MCF 10A (cell line): ENCODE results near the gene TIMP3. TPM values are rescaled to one million over a fixed set of nuclear protein-coding genes. Genes with fewer than 3 reads are reported as not detected.

ENCODE experiments used
- BruUV-seq: library from RNA; stranded (reverse); fragments of 400-500 nt; replicated peaks from 2 replicates; lab custom pipeline; 2021; lab: Mats Ljungman, UMichigan
- CTCF ChIA-PET: fragments of 300-600 bp; sonication (Branson Sonifier 250); formaldehyde crosslinking; extraction: SDS; loops from one replicate; lab custom pipeline; 2021; ENCODE audit warnings: antibody characterized with exemption, inconsistent platforms; lab: Yijun Ruan, JAX
- POLR2A ChIA-PET: fragments of 300-600, 350-650 bp; sonication (Branson Sonifier 250); formaldehyde crosslinking; extraction: SDS; loops from one replicate; lab custom pipeline; 2020; ENCODE audit warnings: antibody characterized with exemption, inconsistent platforms; lab: Yijun Ruan, JAX
- DNase-seq: peaks from one replicate; pipeline ENCODE4 v3.0.0-alpha.2; 2018; ENCODE audit not compliant: unreplicated experiment
- H3K27ac Mint-ChIP-seq: one replicate; pipeline ENCODE4 v1.8.0; 2022; ENCODE audit warnings: mild to moderate bottlenecking, low read depth, mixed read lengths; ENCODE audit not compliant: unreplicated experiment
- H3K27me3 Mint-ChIP-seq: one replicate; pipeline ENCODE4 v1.8.0; 2022; ENCODE audit warnings: mixed read lengths; ENCODE audit not compliant: insufficient read depth, unreplicated experiment
- H3K36me3 Mint-ChIP-seq: one replicate; pipeline ENCODE4 v1.8.0; 2022; ENCODE audit warnings: mild to moderate bottlenecking, moderate library complexity, mixed read lengths; ENCODE audit not compliant: insufficient read depth, unreplicated experiment
- H3K4me1 Mint-ChIP-seq: one replicate; pipeline ENCODE4 v1.8.0; 2022; ENCODE audit warnings: mixed read lengths; ENCODE audit not compliant: insufficient read depth, unreplicated experiment
- H3K4me3 Mint-ChIP-seq: one replicate; pipeline ENCODE4 v1.8.0; 2022; ENCODE audit warnings: mild to moderate bottlenecking, moderate library complexity, mixed read lengths; ENCODE audit not compliant: unreplicated experiment
- H3K9me3 Mint-ChIP-seq: one replicate; pipeline ENCODE4 v1.8.0; 2022; ENCODE audit warnings: mixed read lengths; ENCODE audit not compliant: unreplicated experiment
- CTCF ChIP-seq: fragments of 200-600 bp; IDR thresholded peaks from one replicate; pipeline ENCODE4 v1.8.0; 2022; ENCODE audit warnings: antibody characterized with exemption, mild to moderate bottlenecking; ENCODE audit not compliant: unreplicated experiment
- intact Hi-C: fragments of 100-400 bp; cut with micrococcal nuclease; formaldehyde crosslinking; loops from 2 replicates; pipeline ENCODE4 v1.14.1; 2022
- total RNA-seq: library from RNA; stranded (reverse); gene quantifications from 2 replicates; pipeline ENCODE4 v1.2.3, GENCODE V29; 2022

TIMP3 gene
- total RNA-seq, 1 experiment from 2014 or later: 50.6 TPM

GRCh38 chr22:32789797-32790620, 11.5 kb upstream of the TIMP3 start:
- Mint-ChIP-seq H3K4me1 (peaks cover 6% of the 10 kb centered on the region), H3K9me3 (no peaks in the 10 kb centered on the region), H3K4me3 (no peak overlapping the region), H3K27ac (no peak overlapping the region), H3K27me3 (no peaks in the 10 kb centered on the region), H3K36me3 (peaks cover 6% of the 10 kb centered on the region)
- BruUV-seq: no TSS peak
- ChIA-PET CTCF (interaction anchor here (0.6 to 3.1 kb wide), 5 partner anchors 9 to 1076 kb away, joined by 3 to 11 read pairs (median 4); no protein-coding TSS in a partner anchor), POLR2A (interaction anchor here (0.8 to 1.2 kb wide), 2 partner anchors 9 to 90 kb away, joined by 3 read pairs; no protein-coding TSS in a partner anchor)
- TF ChIP-seq CTCF: no peak
- DNase-seq: no peak
- intact Hi-C loops: no loop called here

- intact Hi-C loops: no loop called here
Measured at GRCh38 chr22:32791056-32791455, 10.4 kb upstream of the TIMP3 start.

GRCh38 chr22:32791485-32791884, 10.0 kb upstream of the TIMP3 start:
- no peak overlapping the region for H3K27ac Mint-ChIP-seq
- peaks cover 6% of the 10 kb centered on the region for H3K36me3 Mint-ChIP-seq
- no peak for TF ChIP-seq CTCF
- H3K9me3 Mint-ChIP-seq: no peaks in the 10 kb centered on the region
- no peaks in the 10 kb centered on the region for H3K27me3 Mint-ChIP-seq
- CTCF ChIA-PET: interaction anchor here (3.1 kb wide), 1 partner anchor 131 kb away, joined by 11 read pairs; no protein-coding TSS in a partner anchor
- no peak for DNase-seq
- POLR2A ChIA-PET: no interaction called here
- BruUV-seq: no TSS peak
- intact Hi-C loops: no loop called here
- H3K4me1 Mint-ChIP-seq: peaks cover 6% of the 10 kb centered on the region
- no peak overlapping the region for H3K4me3 Mint-ChIP-seq

More at GRCh38 chr22:32791056-32791455, 10.4 kb upstream of the TIMP3 start:
- no peak for DNase-seq
- Mint-ChIP-seq H3K4me1 (peaks cover 6% of the 10 kb centered on the region), H3K27me3 (no peaks in the 10 kb centered on the region), H3K4me3 (no peak overlapping the region), H3K36me3 (peaks cover 6% of the 10 kb centered on the region), H3K27ac (no peak overlapping the region), H3K9me3 (no peaks in the 10 kb centered on the region)
- ChIA-PET POLR2A (no interaction called here), CTCF (interaction anchor here (1.0 to 3.1 kb wide), 2 partner anchors 10 to 131 kb away, joined by 3 to 11 read pairs; no protein-coding TSS in a partner anchor)
- no TSS peak for BruUV-seq
- no peak for TF ChIP-seq CTCF

- intact Hi-C loops: no loop called here
- no TSS peak for BruUV-seq
- POLR2A ChIA-PET: interaction anchor here (0.9 kb wide), 1 partner anchor 14 kb away, joined by 4 read pairs; no protein-coding TSS in a partner anchor
- H3K4me3 Mint-ChIP-seq: no peak overlapping the region
- H3K9me3 Mint-ChIP-seq: no peaks in the 10 kb centered on the region
- peaks cover 6% of the 10 kb centered on the region for H3K36me3 Mint-ChIP-seq
- H3K4me1 Mint-ChIP-seq: peaks cover 6% of the 10 kb centered on the region
- TF ChIP-seq CTCF: no peak
- no peak for DNase-seq
- no peak overlapping the region for H3K27ac Mint-ChIP-seq
- CTCF ChIA-PET: interaction anchor here (0.7 to 11.5 kb wide), 4 partner anchors 10 to 265 kb away, joined by 4 to 205 read pairs (median 100); no protein-coding TSS in a partner anchor
- no peaks in the 10 kb centered on the region for H3K27me3 Mint-ChIP-seq
Measured at GRCh38 chr22:32793589-32793988, 7.9 kb upstream of the TIMP3 start.
